Measurements from ENCODE around the gene SLC35F3.
"Not testable (repeated sequence)": the region's sequence is repeated elsewhere in the genome, so short reads cannot be mapped to it uniquely, and the experiment has no call there.

DNA sequence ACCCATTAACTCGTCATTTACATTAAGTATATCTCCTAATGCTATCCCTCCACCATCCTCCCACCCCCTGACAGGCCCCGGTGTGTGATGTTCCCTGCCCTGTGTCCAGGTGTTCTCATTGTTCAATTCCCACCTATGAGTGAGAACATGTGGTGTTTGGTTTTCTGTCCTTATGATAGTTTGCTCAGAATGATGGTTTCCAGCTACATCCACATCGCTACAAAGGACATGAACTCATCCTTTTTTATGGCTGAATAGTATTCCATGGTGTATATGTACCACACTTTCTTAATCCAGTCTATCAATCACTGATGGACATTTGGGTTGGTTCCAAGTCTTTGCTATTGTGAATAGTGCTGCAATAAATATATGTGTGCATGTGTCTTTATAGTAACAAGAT is 217.2 kb downstream of the SLC35F3 start:
- TF ChIP-seq CTCF (IDR thresholded peaks at IDR 0.05; ENCODE audit: low read depth, low read length, missing input control); SP1 (IDR thresholded peaks at IDR 0.05); ZBTB33 (IDR thresholded peaks at IDR 0.05); EGR1 (IDR thresholded peaks at IDR 0.05; ENCODE audit: low read depth in 2 of 2); YY1 (IDR thresholded peaks at IDR 0.05); GABPA (IDR thresholded peaks at IDR 0.05 in 1 of 2, conservative IDR thresholded peaks at IDR 0.05 in 1 of 2): not testable (repeated sequence)
- TF ChIP-seq, protein P1, sequence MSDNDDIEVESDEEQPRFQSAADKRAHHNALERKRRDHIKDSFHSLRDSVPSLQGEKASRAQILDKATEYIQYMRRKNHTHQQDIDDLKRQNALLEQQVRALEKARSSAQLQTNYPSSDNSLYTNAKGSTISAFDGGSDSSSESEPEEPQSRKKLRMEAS (IDR thresholded peaks at IDR 0.05), result not testable (repeated sequence)
- TF ChIP-seq, protein P2, sequence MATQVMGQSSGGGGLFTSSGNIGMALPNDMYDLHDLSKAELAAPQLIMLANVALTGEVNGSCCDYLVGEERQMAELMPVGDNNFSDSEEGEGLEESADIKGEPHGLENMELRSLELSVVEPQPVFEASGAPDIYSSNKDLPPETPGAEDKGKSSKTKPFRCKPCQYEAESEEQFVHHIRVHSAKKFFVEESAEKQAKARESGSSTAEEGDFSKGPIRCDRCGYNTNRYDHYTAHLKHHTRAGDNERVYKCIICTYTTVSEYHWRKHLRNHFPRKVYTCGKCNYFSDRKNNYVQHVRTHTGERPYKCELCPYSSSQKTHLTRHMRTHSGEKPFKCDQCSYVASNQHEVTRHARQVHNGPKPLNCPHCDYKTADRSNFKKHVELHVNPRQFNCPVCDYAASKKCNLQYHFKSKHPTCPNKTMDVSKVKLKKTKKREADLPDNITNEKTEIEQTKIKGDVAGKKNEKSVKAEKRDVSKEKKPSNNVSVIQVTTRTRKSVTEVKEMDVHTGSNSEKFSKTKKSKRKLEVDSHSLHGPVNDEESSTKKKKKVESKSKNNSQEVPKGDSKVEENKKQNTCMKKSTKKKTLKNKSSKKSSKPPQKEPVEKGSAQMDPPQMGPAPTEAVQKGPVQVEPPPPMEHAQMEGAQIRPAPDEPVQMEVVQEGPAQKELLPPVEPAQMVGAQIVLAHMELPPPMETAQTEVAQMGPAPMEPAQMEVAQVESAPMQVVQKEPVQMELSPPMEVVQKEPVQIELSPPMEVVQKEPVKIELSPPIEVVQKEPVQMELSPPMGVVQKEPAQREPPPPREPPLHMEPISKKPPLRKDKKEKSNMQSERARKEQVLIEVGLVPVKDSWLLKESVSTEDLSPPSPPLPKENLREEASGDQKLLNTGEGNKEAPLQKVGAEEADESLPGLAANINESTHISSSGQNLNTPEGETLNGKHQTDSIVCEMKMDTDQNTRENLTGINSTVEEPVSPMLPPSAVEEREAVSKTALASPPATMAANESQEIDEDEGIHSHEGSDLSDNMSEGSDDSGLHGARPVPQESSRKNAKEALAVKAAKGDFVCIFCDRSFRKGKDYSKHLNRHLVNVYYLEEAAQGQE (IDR thresholded peaks at IDR 0.05), result not testable (repeated sequence)
